GM12892 (cell line): Measurements from ENCODE around the gene ZNF688.
"Not testable (repeated sequence)": the region's sequence is repeated elsewhere in the genome, so short reads cannot be mapped to it uniquely, and the experiment has no call there.

Source experiments
- DNase-seq: peaks from one replicate; pipeline ENCODE4 v3.0.0; 2011; ENCODE audit not compliant: insufficient read length
- FAIRE-seq: peaks from 2 replicates; lab custom pipeline; 2011; peaks lifted over from hg19 to GRCh38; lab: Jason Lieb, UNC
- POLR2A ChIP-seq: IDR thresholded peaks from 2 replicates; pipeline ENCODE4 v1.6.1; 2011; ENCODE audit warnings: low read depth, low read length, control low read depth
- POLR2AphosphoS5 ChIP-seq: IDR thresholded peaks from 2 replicates; pipeline ENCODE4 v1.6.1; 2011; ENCODE audit warnings: low read depth, low read length, control low read depth
- TAF1 ChIP-seq: IDR thresholded peaks from 2 replicates; pipeline ENCODE4 v1.6.1; 2011; ENCODE audit warnings: low read depth, mild to moderate bottlenecking, control low read depth, low read length, borderline replicate concordance

ZNF688 gene

DNA sequence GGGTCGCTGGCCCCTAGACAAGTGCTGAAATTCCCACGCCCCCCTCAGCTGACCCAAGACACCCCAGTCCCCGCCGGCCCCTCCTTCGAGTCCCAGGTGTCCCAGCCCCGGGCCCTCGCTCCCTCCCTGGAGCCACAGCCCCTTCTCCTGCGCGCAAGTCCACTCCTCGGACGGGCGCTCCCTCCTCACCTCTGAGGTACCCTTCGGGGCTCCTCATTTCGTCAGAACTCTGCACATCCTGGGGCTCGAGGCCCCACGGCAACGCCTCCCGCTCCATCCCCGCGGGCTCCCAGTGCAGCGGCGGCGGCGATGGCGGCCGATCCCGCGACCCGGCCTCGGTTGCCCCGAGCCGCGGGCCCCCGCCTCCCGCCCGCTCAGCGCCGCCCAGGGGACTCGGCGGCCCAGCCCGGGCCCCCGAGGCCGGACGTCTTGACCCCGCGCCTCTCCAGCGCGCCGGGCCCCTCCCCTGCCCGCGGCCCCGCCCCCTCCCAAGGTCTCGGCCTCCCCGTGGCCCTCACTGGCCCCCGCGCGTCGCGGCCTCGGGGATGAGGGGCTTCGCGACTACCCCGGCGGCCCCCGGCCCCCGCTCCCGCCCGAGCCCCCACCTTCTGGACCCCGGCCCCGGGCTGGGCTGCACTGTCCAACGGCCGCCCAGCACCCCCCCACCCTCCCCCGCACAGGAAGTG is 45.2 kb downstream of the ZNF688 start, which contains the start of gene ZNF768:
Gene ZNF768 (minus strand): TSS at position 430 of the 686 bp plus-strand sequence. CDS start 153 bp downstream, at position 277.
- FAIRE-seq = no peak
- peak; percentile 71 for DNase-seq
- TF ChIP-seq POLR2A (no peak), TAF1 (no peak), POLR2AphosphoS5 (no peak)

DNA sequence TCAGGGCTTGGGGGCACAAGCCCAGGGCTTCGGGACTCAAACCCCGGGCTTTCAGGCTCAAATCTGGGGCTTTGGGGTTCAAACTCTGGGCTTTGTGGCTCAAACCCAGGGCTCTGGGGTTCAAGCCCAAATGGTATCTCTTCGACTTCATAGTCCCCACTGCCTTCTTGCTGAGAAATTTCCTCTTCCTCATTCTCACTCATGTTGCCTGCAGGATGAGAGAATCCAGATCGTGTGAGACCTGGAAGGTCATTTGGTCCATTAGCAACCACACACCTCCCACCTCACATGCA is 45.7 kb downstream of the ZNF688 start:
- no peak for DNase-seq
- no peak for FAIRE-seq
- no peak for TF ChIP-seq POLR2A
- TF ChIP-seq TAF1 = no peak
- no peak for TF ChIP-seq POLR2AphosphoS5

- DNase-seq (no peak), FAIRE-seq (no peak)
- no peak for TF ChIP-seq POLR2A
- no peak for TF ChIP-seq TAF1
- no peak for TF ChIP-seq POLR2AphosphoS5
Measured at GRCh38 chr16:30524575-30525568, 46.6 kb downstream of the ZNF688 start.

DNA sequence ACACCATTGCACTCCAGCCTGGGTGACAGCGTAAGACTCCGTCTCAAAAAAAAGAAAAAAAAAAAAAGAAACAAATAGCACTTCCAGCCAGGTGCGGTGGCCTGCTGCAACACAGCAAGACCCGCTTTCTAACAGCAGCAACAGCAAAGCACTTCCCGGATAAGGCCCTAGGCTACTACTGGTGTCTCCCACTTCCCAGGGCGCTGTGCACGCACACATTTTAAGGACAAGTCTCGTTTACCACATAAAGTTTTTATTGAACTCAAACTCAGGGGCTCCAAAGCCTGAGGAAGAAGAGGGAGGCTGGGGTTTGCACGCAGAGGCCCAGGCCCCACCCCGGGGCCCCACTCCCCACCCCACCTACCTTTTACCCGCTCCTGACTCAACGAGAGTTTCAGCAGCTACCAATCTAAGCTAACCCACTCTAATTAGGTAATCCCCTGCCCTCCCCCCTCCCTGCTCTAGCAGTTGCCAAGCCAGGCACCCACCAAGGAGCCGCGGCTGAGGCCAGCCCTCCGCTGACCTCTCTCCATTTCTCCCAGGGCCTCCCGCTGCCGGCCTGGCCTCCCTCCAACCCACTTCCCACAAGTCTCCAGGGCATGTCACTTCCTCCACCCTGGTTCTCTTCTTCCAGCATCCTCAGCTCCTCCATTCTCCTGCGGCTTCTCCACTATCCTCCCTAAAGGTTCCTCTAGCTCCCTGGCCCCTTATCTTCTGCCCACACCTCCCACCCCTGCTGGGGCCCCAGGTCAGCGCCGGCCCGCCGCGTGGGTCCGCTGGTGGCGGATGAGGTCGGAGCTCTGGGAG is 47.5 kb downstream of the ZNF688 start:
- DNase-seq = no peak
- TF ChIP-seq POLR2AphosphoS5 (no peak), TAF1 (no peak), POLR2A (no peak; the same call in 1 of the 2 replicates)
- FAIRE-seq = no peak

GRCh38 chr16:30522702-30523463 is 48.6 kb downstream of the ZNF688 start:
- FAIRE-seq = not testable (repeated sequence)

DNA sequence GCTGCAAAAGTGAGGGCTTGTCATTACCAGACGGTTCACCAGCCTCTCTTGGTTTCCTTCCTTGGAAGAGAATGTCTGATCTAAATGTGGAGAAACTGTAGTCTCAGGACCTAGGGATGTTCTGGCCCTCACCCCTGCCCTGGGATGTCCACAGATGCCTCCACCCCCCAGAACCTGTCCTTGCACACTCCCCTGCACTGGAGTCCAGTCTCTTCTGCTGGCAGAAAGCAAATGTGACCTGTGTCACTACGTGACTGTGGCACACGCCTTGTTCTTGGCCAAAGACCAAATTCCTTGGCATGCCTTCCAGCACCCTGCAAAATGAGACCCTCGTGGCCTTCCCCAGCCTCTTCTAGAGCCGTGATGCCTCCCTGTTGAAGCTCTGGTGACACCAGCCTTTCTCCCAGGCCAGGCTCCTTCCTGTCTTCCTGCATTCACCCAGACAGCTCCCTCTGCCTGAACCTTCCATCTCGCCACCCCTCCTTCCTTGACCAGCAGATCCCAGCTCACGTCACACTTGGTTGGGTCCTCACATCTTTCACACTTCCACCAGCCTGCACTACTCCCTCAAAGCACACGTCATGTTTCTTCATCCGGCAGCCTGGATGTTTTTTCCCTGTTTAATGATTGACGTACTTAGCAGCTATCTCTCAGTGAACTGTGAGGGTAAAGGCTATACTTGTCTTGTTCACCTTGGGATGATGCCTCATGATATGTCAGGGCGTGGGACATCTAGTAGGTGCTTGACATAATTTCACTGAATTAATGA is 49.5 kb downstream of the ZNF688 start:
- FAIRE-seq (no peak), DNase-seq (no peak)
- TF ChIP-seq POLR2A (no peak), TAF1 (no peak), POLR2AphosphoS5 (no peak)

More at GRCh38 chr16:30522702-30523463, 48.6 kb downstream of the ZNF688 start:
- DNase-seq = not testable (repeated sequence)

GRCh38 chr16:30521476-30521872 is 50.0 kb downstream of the ZNF688 start:
- TF ChIP-seq POLR2A = no peak
- no peak for TF ChIP-seq TAF1
- no peak for TF ChIP-seq POLR2AphosphoS5
- FAIRE-seq (no peak), DNase-seq (no peak)
